B cell (primary cell): Measurements from ENCODE around the gene PRTFDC1.

Experiments
- EZH2 ChIP-seq: IDR thresholded peaks from 2 replicates; pipeline ENCODE4 v1.6.1; 2012; ENCODE audit warnings: borderline replicate concordance, low read depth, mild to moderate bottlenecking, moderate library complexity, low read length; ENCODE audit not compliant: insufficient read depth, poor library complexity, severe bottlenecking
- TF ChIP-seq, protein P1 (sequence below): fragments of 200-600 bp; IDR thresholded peaks from one replicate; pipeline ENCODE4 v1.8.0; 2022; ENCODE audit warnings: antibody characterized with exemption, mild to moderate bottlenecking

- TF ChIP-seq, protein P1, sequence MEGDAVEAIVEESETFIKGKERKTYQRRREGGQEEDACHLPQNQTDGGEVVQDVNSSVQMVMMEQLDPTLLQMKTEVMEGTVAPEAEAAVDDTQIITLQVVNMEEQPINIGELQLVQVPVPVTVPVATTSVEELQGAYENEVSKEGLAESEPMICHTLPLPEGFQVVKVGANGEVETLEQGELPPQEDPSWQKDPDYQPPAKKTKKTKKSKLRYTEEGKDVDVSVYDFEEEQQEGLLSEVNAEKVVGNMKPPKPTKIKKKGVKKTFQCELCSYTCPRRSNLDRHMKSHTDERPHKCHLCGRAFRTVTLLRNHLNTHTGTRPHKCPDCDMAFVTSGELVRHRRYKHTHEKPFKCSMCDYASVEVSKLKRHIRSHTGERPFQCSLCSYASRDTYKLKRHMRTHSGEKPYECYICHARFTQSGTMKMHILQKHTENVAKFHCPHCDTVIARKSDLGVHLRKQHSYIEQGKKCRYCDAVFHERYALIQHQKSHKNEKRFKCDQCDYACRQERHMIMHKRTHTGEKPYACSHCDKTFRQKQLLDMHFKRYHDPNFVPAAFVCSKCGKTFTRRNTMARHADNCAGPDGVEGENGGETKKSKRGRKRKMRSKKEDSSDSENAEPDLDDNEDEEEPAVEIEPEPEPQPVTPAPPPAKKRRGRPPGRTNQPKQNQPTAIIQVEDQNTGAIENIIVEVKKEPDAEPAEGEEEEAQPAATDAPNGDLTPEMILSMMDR = no peak
- TF ChIP-seq EZH2 = no peak
These were observed 11.2 kb upstream of the PRTFDC1 start for GRCh38 chr10:24963521-24964041.
